ENCODE data around the gene CNN2.

The CNN2 gene

DNA sequence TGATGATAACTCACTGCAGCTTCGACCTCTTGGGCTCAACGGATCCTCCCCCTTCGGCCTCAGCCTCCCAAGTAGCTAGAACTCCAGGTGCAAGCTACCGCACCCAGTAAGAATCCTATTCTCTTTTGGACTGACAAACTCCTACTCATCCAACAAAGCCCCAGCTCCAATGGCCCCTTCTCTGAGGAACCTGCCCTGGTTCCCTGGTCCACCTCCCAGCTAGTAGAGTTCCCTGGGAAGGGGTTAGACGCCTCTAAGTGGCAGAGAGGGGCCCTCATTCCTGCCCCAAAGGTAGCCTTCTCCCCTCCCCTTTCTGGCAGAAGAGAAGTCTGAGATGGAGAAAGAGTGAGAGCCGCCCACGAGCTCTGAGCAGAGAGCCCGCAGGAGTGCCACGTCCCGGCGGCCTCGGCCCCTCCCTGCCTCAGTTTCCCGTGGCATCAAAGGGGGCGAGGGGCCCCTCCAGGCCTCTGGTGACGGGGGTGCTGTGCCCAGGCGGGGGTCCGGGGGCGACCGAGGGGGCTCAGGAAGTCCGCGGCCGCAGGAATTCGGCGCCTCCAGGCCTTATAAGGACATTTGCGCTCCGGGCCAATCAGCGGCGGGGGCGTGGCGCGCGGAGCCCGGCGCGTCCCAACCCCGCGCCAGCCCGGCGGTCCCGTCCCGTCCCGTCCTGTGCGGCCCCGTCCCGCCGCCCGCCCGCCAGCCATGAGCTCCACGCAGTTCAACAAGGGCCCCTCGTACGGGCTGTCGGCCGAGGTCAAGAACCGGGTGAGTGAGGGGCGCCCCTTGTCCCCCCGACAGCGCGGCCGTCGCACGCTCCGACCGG lies at the start of gene CNN2:
TSS of gene CNN2 (plus strand) at position 649 of the 823 bp plus-strand sequence. CDS start at position 703, 54 bp downstream.
- Histone ChIP-seq H3K9me3 (replicated peaks; ENCODE audit: insufficient read depth, low read length) (no peaks in the 10 kb centered on the region), H3K4me1 (ENCODE audit: low read length) (peaks cover 4% of the 10 kb centered on the region; the same call in 1 of the 2 replicates), H3K9me2 (replicated peaks; ENCODE audit: insufficient read depth, low read length) (no peaks in the 10 kb centered on the region), H4K20me1 (ENCODE audit: insufficient read depth, low read length) (no peaks in the 10 kb centered on the region), H2AFZ (ENCODE audit: low read length) (peak within 1 kb of the TSS; percentile 100), H3K4me2 (ENCODE audit: low read depth, low read length) (peak within 1 kb of the TSS; percentile 97), H3K27me3 (replicated peaks; ENCODE audit: insufficient read depth, low read length) (no peaks in the 10 kb centered on the region), H3K9ac (ENCODE audit: low read length) (peak within 1 kb of the TSS; percentile 76), H3K27ac (ENCODE audit: low read length) (peak within 1 kb of the TSS; percentile 62; the same call in 1 of the 2 replicates), H3F3A (ENCODE audit: insufficient read depth, low read length) (peaks cover 38% of the 10 kb centered on the region), H3K36me3 (replicated peaks; ENCODE audit: insufficient read depth, low read length) (no peaks in the 10 kb centered on the region; the same call in 1 of the 2 replicates), H3K79me2 (ENCODE audit: low read length) (peaks cover 42% of the 10 kb centered on the region), H3K4me3 (ENCODE audit: low read length) (peak within 1 kb of the TSS; percentile 99)
- peak; percentile 82 for DNase-seq
- TF ChIP-seq EZH2 (optimal IDR thresholded peaks at IDR 0.05; ENCODE audit: low read depth, low read length): no peak
- TF ChIP-seq, protein P1, sequence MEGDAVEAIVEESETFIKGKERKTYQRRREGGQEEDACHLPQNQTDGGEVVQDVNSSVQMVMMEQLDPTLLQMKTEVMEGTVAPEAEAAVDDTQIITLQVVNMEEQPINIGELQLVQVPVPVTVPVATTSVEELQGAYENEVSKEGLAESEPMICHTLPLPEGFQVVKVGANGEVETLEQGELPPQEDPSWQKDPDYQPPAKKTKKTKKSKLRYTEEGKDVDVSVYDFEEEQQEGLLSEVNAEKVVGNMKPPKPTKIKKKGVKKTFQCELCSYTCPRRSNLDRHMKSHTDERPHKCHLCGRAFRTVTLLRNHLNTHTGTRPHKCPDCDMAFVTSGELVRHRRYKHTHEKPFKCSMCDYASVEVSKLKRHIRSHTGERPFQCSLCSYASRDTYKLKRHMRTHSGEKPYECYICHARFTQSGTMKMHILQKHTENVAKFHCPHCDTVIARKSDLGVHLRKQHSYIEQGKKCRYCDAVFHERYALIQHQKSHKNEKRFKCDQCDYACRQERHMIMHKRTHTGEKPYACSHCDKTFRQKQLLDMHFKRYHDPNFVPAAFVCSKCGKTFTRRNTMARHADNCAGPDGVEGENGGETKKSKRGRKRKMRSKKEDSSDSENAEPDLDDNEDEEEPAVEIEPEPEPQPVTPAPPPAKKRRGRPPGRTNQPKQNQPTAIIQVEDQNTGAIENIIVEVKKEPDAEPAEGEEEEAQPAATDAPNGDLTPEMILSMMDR (IDR thresholded peaks at IDR 0.05; ENCODE audit: low read length): no peak
- TF ChIP-seq EZH2phosphoT487 (IDR thresholded peaks at IDR 0.05; ENCODE audit: low read length): no peak

DNA sequence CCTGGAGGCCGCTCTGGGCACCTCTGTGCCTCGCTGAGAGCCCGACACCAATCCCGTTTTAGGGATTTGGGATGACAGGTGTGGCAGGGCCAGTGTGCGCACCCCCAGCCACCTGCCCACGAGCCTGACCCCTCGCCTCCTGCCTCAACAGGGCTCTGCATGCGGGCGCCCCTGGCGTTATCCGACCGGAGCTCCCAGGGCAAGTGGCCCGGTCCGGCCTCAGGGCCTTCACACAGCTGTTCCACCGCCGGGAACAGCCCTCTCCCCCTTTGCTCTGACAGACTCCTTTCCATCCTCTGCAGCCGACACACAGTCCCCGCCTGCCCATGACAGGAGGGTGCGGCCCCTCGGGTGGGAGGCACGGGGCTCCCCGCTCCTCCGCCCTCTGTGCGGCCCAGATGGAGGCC lies 49.3 kb upstream of the CNN2 start:
- Histone ChIP-seq H3K27ac (ENCODE audit: low read length) (no peak overlapping the region), H2AFZ (ENCODE audit: low read length) (no peak overlapping the region), H3K79me2 (ENCODE audit: low read length) (no peaks in the 10 kb centered on the region), H3K9me2 (replicated peaks; ENCODE audit: insufficient read depth, low read length) (no peaks in the 10 kb centered on the region), H3K9me3 (replicated peaks; ENCODE audit: insufficient read depth, low read length) (no peaks in the 10 kb centered on the region), H3K4me3 (ENCODE audit: low read length) (no peak overlapping the region), H4K20me1 (ENCODE audit: insufficient read depth, low read length) (no peaks in the 10 kb centered on the region), H3F3A (ENCODE audit: insufficient read depth, low read length) (no peaks in the 10 kb centered on the region), H3K27me3 (replicated peaks; ENCODE audit: insufficient read depth, low read length) (no peaks in the 10 kb centered on the region), H3K9ac (ENCODE audit: low read length) (no peak overlapping the region), H3K4me1 (ENCODE audit: low read length) (no peaks in the 10 kb centered on the region), H3K4me2 (ENCODE audit: low read depth, low read length) (no peak overlapping the region), H3K36me3 (replicated peaks; ENCODE audit: insufficient read depth, low read length) (no peaks in the 10 kb centered on the region)
- DNase-seq: no peak
- TF ChIP-seq EZH2 (optimal IDR thresholded peaks at IDR 0.05; ENCODE audit: low read depth, low read length) (no peak), EZH2phosphoT487 (IDR thresholded peaks at IDR 0.05; ENCODE audit: low read length) (no peak)
- TF ChIP-seq, protein P1 (IDR thresholded peaks at IDR 0.05; ENCODE audit: low read length): no peak

DNA sequence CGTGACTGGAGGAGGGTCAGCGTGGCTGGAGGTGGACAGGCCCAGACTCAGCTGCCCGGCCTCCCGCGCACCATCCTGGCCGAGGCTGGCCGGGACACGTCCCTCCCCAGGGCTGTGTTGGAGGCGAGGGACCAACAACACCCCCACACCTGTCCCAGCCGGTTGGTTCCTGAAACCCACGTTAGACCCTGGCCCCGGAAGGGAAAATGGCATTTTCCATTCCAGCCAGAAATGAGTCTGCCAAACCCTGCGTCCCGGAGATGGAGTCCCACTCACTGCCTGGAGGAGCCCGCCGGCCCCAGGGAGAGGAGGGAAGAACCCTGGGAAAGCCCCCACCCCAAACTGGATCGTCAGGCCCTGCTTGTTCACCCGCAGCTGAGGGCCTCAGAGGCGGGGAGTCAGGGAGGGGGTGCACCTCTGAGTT lies 47.1 kb upstream of the CNN2 start:
- Histone ChIP-seq H3F3A (ENCODE audit: insufficient read depth, low read length) (peaks cover 12% of the 10 kb centered on the region), H4K20me1 (ENCODE audit: insufficient read depth, low read length) (no peaks in the 10 kb centered on the region), H3K4me1 (ENCODE audit: low read length) (peaks cover 7% of the 10 kb centered on the region; the same call in 1 of the 2 replicates), H3K27ac (ENCODE audit: low read length) (no peak overlapping the region), H3K9me3 (replicated peaks; ENCODE audit: insufficient read depth, low read length) (no peaks in the 10 kb centered on the region), H3K4me3 (ENCODE audit: low read length) (no peak overlapping the region), H2AFZ (ENCODE audit: low read length) (no peak overlapping the region), H3K79me2 (ENCODE audit: low read length) (peaks cover 2% of the 10 kb centered on the region), H3K4me2 (ENCODE audit: low read depth, low read length) (no peak overlapping the region), H3K9me2 (replicated peaks; ENCODE audit: insufficient read depth, low read length) (no peaks in the 10 kb centered on the region), H3K27me3 (replicated peaks; ENCODE audit: insufficient read depth, low read length) (no peaks in the 10 kb centered on the region), H3K9ac (ENCODE audit: low read length) (no peak overlapping the region), H3K36me3 (replicated peaks; ENCODE audit: insufficient read depth, low read length) (no peaks in the 10 kb centered on the region)
- TF ChIP-seq EZH2 (optimal IDR thresholded peaks at IDR 0.05; ENCODE audit: low read depth, low read length) (no peak), EZH2phosphoT487 (IDR thresholded peaks at IDR 0.05; ENCODE audit: low read length) (no peak)
- TF ChIP-seq, protein P1 (IDR thresholded peaks at IDR 0.05; ENCODE audit: low read length): no peak
- DNase-seq: no peak

All from MM.1S (cell line).